Mesothelial cell of epicardium (in vitro differentiated cells): Measurements from ENCODE around the gene CBL. TPM values are rescaled to one million over a fixed set of nuclear protein-coding genes. Genes with fewer than 3 reads are reported as not detected.
A peak's percentile ranks its signal among the peaks of the same experiment; 100 is the strongest.

Source experiments
- DNase-seq, 2 experiments: peaks; one replicate each; pipeline ENCODE4 v3.0.0; 2021; ENCODE audit warnings: low spot score in 2 of 2; ENCODE audit not compliant: unreplicated experiment in 2 of 2
- H3K27ac Mint-ChIP-seq: 2 replicates; pipeline ENCODE4 v1.8.0; 2021; ENCODE audit warnings: mixed read lengths
- H3K27me3 Mint-ChIP-seq: 2 replicates; pipeline ENCODE4 v1.8.0; 2021; ENCODE audit warnings: low read depth, mixed read lengths
- H3K36me3 Mint-ChIP-seq: 2 replicates; pipeline ENCODE4 v1.8.0; 2021; ENCODE audit warnings: mixed read lengths
- H3K4me1 Mint-ChIP-seq: 2 replicates; pipeline ENCODE4 v1.8.0; 2021; ENCODE audit warnings: mixed read lengths
- H3K4me3 Mint-ChIP-seq: 2 replicates; pipeline ENCODE4 v1.8.0; 2021; ENCODE audit warnings: mild to moderate bottlenecking, moderate library complexity, mixed read lengths
- H3K9me3 Mint-ChIP-seq: 2 replicates; pipeline ENCODE4 v1.8.0; 2021; ENCODE audit warnings: mixed read lengths
- total RNA-seq: library from RNA; stranded (reverse); gene quantifications from 3 replicates; pipeline ENCODE4 v1.2.1, GENCODE V29; 2021
- TF ChIP-seq, protein P1 (sequence below): fragments of 200-600 bp; sonication (generic); IDR thresholded peaks from one replicate; pipeline ENCODE4 v1.5.0; 2021; ENCODE audit warnings: antibody characterized with exemption; ENCODE audit not compliant: unreplicated experiment

CBL gene
- total RNA-seq, 1 donor from 2014 or later = 27.5 TPM

DNA sequence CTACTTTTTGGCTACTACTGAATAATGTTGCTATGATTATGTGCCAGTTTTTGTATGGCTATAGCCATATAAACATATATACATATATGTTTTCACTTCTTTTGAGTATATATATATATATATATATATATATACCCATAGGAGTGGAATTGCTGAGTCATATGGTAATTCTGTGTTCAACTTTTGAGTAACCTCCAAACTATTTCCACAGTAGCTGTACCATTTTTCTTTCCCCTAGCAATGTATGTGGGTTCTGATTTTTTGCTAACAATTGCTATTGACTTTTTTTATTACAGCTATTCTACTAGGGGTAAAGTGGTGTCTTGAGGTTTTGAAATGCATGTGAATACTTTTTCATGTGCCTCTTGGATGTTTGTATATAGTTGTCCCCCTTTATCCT lies 30.4 kb downstream of the CBL start:
- Mint-ChIP-seq H3K27me3 (no peaks in the 10 kb centered on the region), H3K36me3 (peaks cover 38% of the 10 kb centered on the region), H3K4me1 (no peaks in the 10 kb centered on the region), H3K4me3 (no peak overlapping the region), H3K9me3 (peaks cover 3% of the 10 kb centered on the region), H3K27ac (no peak overlapping the region)
- TF ChIP-seq, protein P1, sequence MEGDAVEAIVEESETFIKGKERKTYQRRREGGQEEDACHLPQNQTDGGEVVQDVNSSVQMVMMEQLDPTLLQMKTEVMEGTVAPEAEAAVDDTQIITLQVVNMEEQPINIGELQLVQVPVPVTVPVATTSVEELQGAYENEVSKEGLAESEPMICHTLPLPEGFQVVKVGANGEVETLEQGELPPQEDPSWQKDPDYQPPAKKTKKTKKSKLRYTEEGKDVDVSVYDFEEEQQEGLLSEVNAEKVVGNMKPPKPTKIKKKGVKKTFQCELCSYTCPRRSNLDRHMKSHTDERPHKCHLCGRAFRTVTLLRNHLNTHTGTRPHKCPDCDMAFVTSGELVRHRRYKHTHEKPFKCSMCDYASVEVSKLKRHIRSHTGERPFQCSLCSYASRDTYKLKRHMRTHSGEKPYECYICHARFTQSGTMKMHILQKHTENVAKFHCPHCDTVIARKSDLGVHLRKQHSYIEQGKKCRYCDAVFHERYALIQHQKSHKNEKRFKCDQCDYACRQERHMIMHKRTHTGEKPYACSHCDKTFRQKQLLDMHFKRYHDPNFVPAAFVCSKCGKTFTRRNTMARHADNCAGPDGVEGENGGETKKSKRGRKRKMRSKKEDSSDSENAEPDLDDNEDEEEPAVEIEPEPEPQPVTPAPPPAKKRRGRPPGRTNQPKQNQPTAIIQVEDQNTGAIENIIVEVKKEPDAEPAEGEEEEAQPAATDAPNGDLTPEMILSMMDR = no peak
- DNase-seq = no peak

DNA sequence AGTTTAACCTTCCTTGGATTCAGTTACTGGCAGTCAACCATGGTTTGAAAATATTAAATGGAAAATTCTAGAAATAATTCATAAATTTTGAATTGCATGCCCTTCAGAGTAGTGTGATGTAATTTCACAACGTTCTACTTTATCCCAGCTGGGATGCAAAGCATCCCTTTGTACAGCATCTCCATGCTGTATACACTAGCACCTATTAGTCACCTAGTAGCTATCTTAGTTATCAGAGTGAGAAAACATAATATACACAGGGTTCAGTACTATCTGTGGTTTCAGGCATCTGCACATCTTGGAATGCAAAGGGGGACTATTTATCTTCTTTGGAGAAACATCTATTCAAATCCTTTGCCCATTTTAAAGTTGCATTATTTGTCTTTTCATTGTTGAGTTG lies 30.8 kb downstream of the CBL start:
- H3K4me3 Mint-ChIP-seq = no peak overlapping the region

DNA sequence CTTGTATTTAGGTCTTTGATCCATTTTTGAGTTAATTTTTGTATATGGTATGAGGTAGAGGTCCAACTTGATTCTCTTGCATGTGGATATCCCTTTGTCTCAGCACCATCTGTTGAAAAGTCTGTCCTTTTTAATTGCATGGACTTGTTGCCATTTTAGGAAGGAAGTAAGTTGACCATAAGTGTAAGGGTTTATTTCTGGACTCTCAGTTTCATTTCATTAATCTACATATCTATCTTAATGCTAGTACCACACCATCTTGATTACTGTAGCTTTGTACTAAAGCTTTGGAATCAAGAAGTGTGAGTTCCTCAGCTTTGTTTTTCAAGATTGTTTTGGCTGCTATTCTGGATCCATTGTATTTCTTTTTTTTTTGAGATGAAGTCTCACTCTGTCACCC lies 31.4 kb downstream of the CBL start:
- Mint-ChIP-seq H3K4me3 (no peak overlapping the region), H3K27me3 (no peaks in the 10 kb centered on the region), H3K9me3 (peaks cover 3% of the 10 kb centered on the region), H3K36me3 (peaks cover 42% of the 10 kb centered on the region), H3K27ac (no peak overlapping the region), H3K4me1 (no peaks in the 10 kb centered on the region)
- DNase-seq = no peak
- TF ChIP-seq, protein P1 = no peak

More for the DNA sequence above, 30.8 kb downstream of the CBL start:
- Mint-ChIP-seq H3K27ac (no peak overlapping the region), H3K4me1 (no peaks in the 10 kb centered on the region), H3K27me3 (no peaks in the 10 kb centered on the region), H3K9me3 (peaks cover 3% of the 10 kb centered on the region), H3K36me3 (peaks cover 42% of the 10 kb centered on the region)
- TF ChIP-seq, protein P1 = no peak
- DNase-seq = no peak

DNA sequence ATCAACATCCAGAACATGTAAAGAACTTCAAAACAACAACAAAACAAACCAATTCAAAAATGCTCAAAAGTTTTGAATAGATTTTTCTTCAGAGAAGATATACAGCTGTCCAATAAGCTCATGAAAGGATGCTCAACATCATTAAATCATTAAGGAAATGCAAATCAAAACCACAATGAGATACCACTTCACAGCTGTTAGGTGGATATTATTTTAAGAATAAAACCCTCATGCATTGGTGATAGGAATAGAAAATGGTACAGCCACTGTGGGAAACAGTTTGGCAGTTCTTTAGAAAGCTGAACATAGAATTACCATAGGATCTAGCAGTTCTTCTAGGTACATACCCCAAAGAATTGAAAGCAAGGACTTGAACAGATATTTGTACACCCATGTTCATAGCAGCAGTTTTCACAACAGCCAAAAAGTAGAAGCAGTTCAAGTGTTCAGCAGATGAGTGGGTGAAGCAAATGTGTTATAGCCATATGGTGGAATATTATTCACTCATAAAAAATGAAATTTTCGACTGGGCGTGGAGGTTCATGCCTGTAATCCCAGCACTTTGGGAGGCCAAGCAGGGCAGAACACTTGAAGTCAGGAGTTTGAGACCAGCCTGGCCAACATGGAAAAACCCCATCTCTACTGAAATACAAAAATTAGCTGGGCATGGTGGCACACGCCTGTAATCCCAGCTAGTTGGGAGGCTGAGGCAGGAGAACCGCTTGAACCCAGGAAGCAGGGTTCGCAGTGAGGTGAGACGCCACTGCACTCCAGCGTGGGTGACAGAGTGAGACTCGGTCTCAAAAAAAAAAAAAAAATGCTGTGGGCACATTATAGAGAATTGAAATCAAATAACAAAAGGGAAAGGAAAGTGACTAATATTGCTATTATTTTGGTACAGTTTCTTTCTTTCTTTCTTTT lies 42.9 kb downstream of the CBL start:
- no peaks in the 10 kb centered on the region for H3K27me3 Mint-ChIP-seq
- no peak for DNase-seq
- no peaks in the 10 kb centered on the region for H3K9me3 Mint-ChIP-seq
- peaks cover 1% of the 10 kb centered on the region for H3K36me3 Mint-ChIP-seq
- TF ChIP-seq, protein P1 = no peak
- peaks cover 16% of the 10 kb centered on the region for H3K4me1 Mint-ChIP-seq
- H3K4me3 Mint-ChIP-seq = no peak overlapping the region
- peak overlapping the region; percentile 85 for H3K27ac Mint-ChIP-seq

DNA sequence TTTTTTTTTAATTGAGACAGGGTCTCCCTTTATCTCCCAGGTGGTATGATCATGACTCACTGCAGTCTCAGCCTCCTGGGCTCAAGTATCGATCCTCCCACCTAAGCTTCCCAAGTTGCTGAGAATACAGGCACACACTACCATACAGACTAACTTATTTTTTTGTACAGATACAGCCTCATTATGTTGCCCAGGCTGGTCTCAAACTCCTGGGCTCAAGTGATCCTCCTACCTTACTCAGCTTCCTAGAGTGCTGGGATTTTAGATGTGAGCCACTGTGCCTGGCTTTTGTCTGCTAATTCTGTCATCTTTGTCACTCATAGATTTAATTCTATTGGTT lies 43.5 kb downstream of the CBL start:
- Mint-ChIP-seq H3K4me1 (peaks cover 16% of the 10 kb centered on the region), H3K27ac (peak overlapping the region; percentile 85), H3K27me3 (no peaks in the 10 kb centered on the region), H3K36me3 (peaks cover 1% of the 10 kb centered on the region), H3K4me3 (no peak overlapping the region), H3K9me3 (no peaks in the 10 kb centered on the region)
- DNase-seq = no peak
- TF ChIP-seq, protein P1 = no peak
